CD4-positive, alpha-beta T cell treated with Interleukin-10 for 1 hour (primary cell): Measurements from ENCODE around the gene UBLCP1.
"Not testable (repeated sequence)": the region's sequence is repeated elsewhere in the genome, so short reads cannot be mapped to it uniquely, and the experiment has no call there.

Experiments
- DNase-seq: peaks from one replicate; pipeline ENCODE4 v3.0.0-alpha.2; 2020

The UBLCP1 gene

DNA sequence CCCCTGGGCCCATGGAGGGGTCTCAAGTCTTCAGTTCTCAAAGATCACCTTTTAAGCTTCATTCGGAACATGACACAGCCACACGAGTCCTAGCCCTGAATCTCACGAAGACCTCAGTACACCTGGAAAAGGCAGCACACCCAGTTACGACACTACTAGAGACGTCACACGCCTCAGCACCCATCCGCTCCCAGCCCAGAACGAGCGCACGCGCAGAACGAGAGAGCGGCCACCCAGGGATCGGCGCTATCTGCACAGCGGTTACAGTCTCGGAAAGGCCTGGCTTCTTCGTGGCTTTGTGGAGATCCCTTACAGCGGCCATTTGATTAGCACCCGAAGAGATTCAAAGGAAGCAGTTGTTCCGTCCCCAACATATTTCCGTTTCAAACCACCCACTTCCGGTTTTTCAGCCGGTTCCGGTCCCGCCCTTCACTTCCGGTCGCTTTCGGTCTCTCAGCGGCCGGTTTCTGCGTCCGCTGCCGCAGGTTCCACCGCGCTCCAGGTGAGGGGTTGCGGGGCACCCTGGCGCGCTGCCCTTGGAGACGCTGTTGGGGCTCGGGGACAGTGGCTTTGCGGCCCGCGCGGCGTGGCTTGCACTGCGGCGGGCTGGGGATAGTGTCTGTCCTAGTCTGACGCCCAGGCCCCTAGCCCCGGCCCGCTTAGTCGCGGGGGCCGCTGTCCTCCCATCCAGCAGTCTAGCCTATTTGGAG is at the start of gene UBLCP1:
Gene UBLCP1, plus strand, starts transcription at position 432 of the 710 bp plus-strand sequence. CDS start 5,626 bp downstream, outside the sequence.
- DNase-seq = peak; percentile 87

GRCh38 chr5:159214486-159215271 is 48.4 kb upstream of the UBLCP1 start:
- no peak for DNase-seq

GRCh38 chr5:159215886-159216285 is 47.2 kb upstream of the UBLCP1 start:
- no peak for DNase-seq

DNA sequence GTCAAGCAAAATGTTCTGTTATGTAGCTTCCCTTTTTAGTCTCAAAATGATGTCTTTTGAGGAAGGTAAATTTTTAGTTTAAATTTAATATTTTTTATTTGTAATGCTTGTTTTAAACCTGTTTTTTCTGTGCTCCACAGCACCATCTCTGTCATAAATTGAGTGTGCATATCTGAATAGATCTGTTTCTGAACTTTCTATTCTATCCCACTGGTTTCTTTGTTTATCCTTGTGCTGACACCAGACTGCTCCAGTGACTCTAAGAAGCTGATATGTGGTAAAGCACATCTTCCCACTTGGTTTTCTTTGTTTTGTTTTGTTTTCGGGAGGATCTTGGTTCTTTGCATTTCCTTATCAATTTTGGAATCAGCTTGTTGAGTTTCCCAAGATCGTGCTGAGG is 46.6 kb upstream of the UBLCP1 start:
- no peak for DNase-seq

GRCh38 chr5:159217236-159217635 is 45.9 kb upstream of the UBLCP1 start:
- DNase-seq = no peak

DNA sequence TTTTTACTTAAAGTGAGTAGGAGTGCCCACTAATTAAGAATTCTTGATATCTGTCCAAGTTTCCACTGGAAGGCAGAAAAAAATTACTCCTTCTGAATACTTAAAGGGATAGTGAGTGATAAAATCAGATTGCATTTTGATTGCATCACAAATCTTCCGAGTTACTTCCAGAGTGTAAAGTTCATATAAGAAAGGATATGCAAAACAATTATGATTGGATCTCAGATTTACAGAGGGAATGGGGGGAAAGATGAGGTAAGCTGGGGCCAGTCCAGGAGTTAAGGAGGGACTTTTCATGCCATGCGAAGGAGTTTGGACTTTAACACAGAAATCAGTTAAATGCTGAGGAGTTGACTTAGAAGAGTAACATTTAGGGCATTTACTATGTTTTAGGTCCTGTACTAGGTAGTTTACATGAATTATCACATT is 44.5 kb upstream of the UBLCP1 start:
- DNase-seq = no peak

DNA sequence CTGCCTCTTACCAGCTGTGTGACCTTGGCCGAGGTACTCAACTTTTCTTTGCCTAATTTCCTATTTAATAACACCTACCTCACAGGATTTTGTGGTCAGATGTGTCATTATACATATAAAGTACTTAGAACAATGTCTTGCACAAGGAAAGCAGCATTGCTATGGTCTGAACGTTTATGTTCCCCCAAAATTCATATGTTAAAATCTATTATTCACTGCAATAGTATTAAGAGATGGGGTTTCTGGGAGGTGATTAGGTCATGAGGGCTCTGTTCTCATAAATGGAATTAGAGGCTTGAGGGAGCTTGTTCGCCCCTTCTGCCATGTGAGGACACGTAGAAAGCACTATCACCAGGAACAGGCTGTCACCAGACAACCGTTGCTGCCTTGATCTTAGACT is 42.9 kb upstream of the UBLCP1 start:
- DNase-seq = no peak

DNA sequence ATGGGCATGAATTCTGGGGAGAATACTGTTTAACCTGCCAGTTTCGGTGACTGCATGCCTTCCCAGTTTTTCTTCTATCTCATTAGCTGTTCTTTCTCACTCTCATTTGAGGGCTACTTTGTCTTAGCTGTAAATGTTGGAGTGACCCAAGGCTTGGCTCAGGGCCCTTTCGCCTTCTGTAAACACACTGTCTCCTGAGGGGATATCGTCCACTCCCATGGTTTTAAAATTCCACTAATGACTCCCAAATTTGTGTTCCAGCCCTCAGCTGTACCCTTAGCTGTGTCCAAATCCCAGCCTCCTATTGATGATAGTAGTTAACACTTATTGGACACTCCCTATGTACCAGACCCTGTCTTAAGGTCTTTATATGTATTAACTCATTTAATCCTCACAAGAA is 39.6 kb upstream of the UBLCP1 start:
- DNase-seq = no peak

- no peak for DNase-seq
Measured at GRCh38 chr5:159224471-159224870, 38.6 kb upstream of the UBLCP1 start.

DNA sequence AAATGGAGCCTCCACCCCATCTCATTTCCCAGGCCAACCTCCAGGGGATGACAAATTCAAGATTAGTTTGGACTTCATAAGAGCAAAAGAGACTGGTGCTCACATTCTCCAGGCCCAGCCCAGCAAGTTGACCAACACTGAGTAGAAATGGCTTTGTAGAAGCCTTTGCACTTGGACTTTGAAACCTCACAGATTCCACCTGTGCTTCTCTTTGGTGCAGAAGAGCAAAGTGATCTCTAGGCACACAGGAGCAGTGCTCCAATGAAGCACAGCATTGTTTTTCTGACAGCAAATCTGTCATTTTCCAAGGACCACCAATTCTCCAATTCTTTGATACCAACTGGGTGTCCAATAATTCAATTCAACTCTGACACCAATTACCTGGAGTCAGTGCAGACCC is 36.6 kb upstream of the UBLCP1 start:
- DNase-seq = no peak

DNA sequence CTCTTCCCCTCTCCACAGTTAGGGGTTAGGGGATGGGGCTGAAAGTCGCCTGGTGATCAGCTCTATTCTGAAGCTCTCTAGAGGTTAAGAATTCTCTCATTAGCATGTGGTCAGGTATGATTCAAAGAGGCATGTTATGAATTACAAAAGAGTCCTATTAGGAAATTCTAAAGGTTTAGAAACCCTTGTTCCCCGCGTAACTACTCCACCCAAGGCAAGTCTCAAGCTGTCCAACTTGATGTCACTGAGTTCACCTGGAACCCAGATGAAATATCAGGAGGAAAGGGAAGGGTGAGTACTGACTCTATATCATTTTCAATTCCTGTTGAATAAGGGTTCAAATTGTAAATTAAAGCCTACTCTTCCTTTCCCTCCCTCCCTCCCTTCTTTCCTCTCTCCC is 35.6 kb upstream of the UBLCP1 start:
- no peak for DNase-seq

- not testable (repeated sequence) for DNase-seq
Measured at GRCh38 chr5:159228097-159228496, 35.0 kb upstream of the UBLCP1 start.

DNA sequence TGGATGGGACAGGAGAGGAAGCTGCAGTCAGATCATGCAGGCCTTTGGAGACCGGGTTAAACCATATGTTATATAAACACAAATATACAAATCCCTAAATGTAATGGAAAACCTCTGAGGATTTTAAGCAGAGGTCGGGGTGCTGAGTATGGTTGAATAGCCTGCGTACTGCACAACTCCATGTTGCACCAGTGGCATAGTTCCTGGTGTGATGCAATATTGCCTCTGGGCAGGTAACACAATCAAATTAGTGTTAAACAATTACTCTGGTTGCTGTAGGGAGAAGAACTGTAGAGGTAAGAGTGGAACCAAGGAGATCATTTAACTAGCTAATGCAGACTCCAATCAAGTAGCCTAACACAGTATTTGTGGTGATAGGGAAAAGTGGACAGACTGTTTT is 32.4 kb upstream of the UBLCP1 start:
- DNase-seq = no peak

- DNase-seq = no peak
Measured at GRCh38 chr5:159231167-159231566, 31.9 kb upstream of the UBLCP1 start.

- DNase-seq = not testable (repeated sequence)
Measured at GRCh38 chr5:159235871-159236520, 27.1 kb upstream of the UBLCP1 start.

DNA sequence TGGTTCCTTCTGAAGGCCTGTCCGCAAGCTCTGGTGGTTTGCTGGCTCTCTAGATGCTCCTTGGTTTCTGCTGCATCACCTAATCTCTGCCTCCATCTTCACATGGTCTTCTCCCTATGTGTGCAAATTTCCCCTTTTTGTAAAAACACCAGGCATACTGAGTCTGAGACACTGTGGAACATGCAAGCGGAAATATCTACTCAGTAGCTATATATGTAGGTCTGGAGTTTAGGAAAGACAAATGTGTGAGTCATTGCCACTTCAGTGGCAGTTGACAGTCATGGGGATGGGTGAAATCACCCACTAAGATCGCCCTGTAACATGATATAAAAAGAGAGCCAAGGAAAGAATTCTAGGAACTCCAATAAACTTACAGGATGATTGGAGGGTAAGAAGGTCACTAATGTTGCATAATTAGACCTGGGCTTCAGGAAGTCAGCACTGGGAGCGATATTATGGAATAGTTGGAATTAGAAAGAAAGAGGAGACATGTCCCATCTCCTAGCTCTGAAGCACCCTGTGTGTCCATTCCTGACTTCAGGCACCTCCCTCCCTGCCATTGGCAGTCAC is 22.7 kb upstream of the UBLCP1 start:
- no peak for DNase-seq

GRCh38 chr5:159241946-159242552 is 21.0 kb upstream of the UBLCP1 start:
- no peak for DNase-seq

GRCh38 chr5:159242656-159243055 is 20.4 kb upstream of the UBLCP1 start:
- no peak for DNase-seq

DNA sequence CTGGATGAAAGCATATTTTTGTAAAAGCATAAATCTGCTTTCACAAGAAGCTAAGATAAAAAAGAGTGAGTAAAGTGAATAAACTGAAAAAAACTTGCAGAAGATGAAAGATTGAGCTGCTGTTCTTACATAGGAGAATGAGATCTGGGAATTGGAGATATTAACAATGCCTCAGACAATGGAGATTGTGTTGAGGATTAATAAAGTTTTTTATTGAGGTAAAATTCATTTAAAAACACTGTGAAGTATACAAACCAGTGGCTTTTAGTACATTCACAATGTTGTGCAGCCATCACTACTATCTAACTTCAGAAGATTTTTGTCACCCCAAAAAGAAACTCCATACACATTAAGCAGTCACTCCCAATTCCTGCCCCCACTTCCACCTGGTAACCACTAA is 19.7 kb upstream of the UBLCP1 start:
- DNase-seq = no peak

GRCh38 chr5:159244163-159244562 is 18.9 kb upstream of the UBLCP1 start:
- DNase-seq = no peak

DNA sequence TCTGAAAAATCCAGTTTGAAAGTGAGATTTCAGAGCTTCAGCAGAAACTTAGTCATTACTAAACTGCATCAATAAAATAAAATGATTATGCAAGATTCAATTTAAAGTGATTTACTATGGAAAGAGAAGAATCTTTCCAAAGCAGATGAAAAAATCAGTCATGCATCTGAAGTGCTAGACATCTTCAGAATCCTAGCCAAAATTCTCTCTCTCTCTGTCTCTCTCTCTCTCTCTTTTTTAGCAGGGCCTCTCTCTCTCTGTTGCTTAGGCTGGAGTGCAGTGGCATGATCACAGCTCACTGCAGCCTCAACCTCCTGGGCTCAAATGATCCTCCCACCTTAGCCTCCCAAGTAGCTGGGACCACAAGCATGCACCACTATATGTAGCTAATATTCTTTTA is 18.2 kb upstream of the UBLCP1 start:
- DNase-seq = no peak

DNA sequence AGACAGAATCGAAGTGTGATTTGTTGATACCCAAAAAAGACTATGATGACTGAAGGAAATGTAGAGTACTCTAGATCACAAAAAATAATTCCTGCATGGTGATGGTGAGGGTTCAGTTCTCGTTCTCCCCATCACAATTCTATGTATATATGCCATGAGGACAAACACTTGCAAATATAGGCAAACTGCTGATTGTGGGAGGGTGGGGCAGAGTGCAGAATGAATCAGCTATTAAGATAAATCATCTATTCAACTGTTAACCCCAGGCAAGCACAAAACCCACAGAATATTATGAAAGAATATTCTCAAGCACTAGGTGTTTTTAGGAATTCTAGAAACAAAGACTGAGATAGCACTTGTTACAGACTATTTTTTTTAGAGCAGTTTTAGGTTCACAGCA is 13.9 kb upstream of the UBLCP1 start:
- DNase-seq = no peak

DNA sequence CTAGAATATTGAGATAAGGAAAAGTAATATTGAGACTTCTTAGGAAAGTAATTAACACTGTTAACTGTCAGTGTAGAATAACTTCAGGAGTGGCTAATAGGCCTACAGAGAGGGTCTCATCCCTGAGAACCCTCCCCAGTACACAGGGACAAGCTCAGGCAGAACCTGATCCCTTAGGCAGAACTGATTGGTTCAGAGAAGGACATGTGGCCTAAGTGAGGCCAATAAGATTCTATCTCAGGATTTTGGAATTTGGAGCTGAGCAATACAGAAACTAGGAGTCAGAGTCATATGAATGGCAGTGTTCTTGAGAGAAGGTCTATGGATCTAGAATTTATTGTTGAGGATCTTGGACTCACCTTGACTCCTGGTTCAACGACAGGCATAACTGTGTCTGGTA is 10.9 kb upstream of the UBLCP1 start:
- no peak for DNase-seq
